HCT116 (cell line): Measurements from ENCODE around the gene HIVEP2. TPM values are rescaled to one million over a fixed set of nuclear protein-coding genes. Genes with fewer than 3 reads are reported as not detected.

ENCODE experiments used
- ATAC-seq: fragments of 200-7000 bp; cut with Tn5 transposase; 2 replicates; pipeline ENCODE4 v1.9.1; 2020; ENCODE audit warnings: mild to moderate bottlenecking, moderate library complexity
- BruUV-seq: library from RNA; stranded (reverse); fragments of 400-500 nt; replicated peaks from 2 replicates; lab custom pipeline; 2021; lab: Mats Ljungman, UMichigan
- CTCF ChIA-PET: fragments of 300-600 bp; sonication (Branson Sonifier 250); formaldehyde crosslinking; loops from one replicate; lab custom pipeline; 2021; ENCODE audit warnings: antibody characterized with exemption; lab: Charles Lee
- POLR2A ChIA-PET: fragments of 300-600, 350-600 bp; sonication (Branson Sonifier 250); formaldehyde crosslinking; loops from one replicate; lab custom pipeline; 2021; ENCODE audit warnings: antibody characterized with exemption; lab: Charles Lee
- RAD21 ChIA-PET, 2 experiments: fragments of 300-600 bp; sonication (Branson Sonifier 250); formaldehyde crosslinking; loops; one replicate each; lab custom pipeline; 2023; ENCODE audit warnings: low total read pairs in 2 of 2; ENCODE audit not compliant: uncharacterized antibody in 2 of 2, unreplicated experiment in 2 of 2, low non-redundant PET in 1 of 2; lab: Charles Lee
- DNase-seq: peaks from one replicate; pipeline ENCODE4 v3.0.0-alpha.2; 2010; ENCODE audit warnings: low read depth, low spot score
- H2AFZ ChIP-seq: fragments of 200-600 bp; shearing (Covaris generic), sonication (generic); 2 replicates; pipeline ENCODE4 v1.6.1; 2017; ENCODE audit warnings: low read depth, mixed run types, mixed read lengths, antibody characterized with exemption, low read length; ENCODE audit not compliant: poor library complexity, severe bottlenecking
- H3K27ac ChIP-seq: 2 replicates; pipeline ENCODE4 v1.5.1; 2012; ENCODE audit warnings: low read depth, low read length
- H3K27me3 ChIP-seq: fragments of 200-600 bp; sonication (generic); 2 replicates; pipeline ENCODE4 v1.6.1; 2016; ENCODE audit warnings: mixed run types, low read length, mixed read lengths; ENCODE audit not compliant: insufficient read depth
- H3K36me3 ChIP-seq, 2 experiments: fragments of 200-500 bp in 1 of 2; fragments of 200-600 bp in 1 of 2; sonication (Bioruptor generic) in 1 of 2; sonication (generic) in 1 of 2; 2 replicates each; pipeline versions ENCODE4 v1.5.1 to v1.6.1; 2014 to 2016; ENCODE audit warnings: low read length in 2 of 2, inconsistent platforms in 1 of 2, mixed read lengths in 1 of 2, mixed run types in 1 of 2; ENCODE audit not compliant: insufficient read depth in 2 of 2, control insufficient read depth in 1 of 2
- H3K4me1 ChIP-seq, 2 experiments: fragments of 200-600 bp in 1 of 2; sonication (generic) in 1 of 2; 2 replicates each; pipeline versions ENCODE4 v1.5.1 to v1.6.1; 2012 to 2017; ENCODE audit warnings: low read length in 2 of 2, inconsistent platforms in 1 of 2, mild to moderate bottlenecking in 1 of 2, mixed read lengths in 1 of 2, mixed run types in 1 of 2, moderate library complexity in 1 of 2; ENCODE audit not compliant: insufficient read depth in 2 of 2, control insufficient read depth in 1 of 2
- H3K4me2 ChIP-seq: fragments of 200-600 bp; sonication (generic); 2 replicates; pipeline ENCODE4 v1.6.1; 2017; ENCODE audit warnings: mixed run types, low read length, mixed read lengths
- H3K4me3 ChIP-seq, 2 experiments: fragments of 200-600 bp in 1 of 2; sonication (generic) in 1 of 2; replicated peaks in 1 of 2; 2 replicates each; pipeline ENCODE4 v1.5.1; 2011 to 2016; ENCODE audit warnings: low read length in 2 of 2, control low read depth in 1 of 2, low read depth in 1 of 2, mild to moderate bottlenecking in 1 of 2, mixed read lengths in 1 of 2, mixed run types in 1 of 2
- H3K79me2 ChIP-seq: fragments of 200-600 bp; sonication (generic); 2 replicates; pipeline ENCODE4 v1.6.1; 2017; ENCODE audit warnings: mild to moderate bottlenecking, mixed run types, low read length, moderate library complexity, mixed read lengths; ENCODE audit not compliant: insufficient read depth
- H3K9ac ChIP-seq: fragments of 200-600 bp; sonication (generic); 2 replicates; pipeline ENCODE4 v1.6.1; 2016; ENCODE audit warnings: low read length, mixed read lengths
- H3K9me2 ChIP-seq: fragments of 200-600 bp; sonication (generic), shearing (Covaris generic); 2 replicates; pipeline ENCODE4 v1.6.1; 2017; ENCODE audit warnings: mixed run types, mild to moderate bottlenecking, moderate library complexity; ENCODE audit not compliant: insufficient read depth
- H3K9me3 ChIP-seq, 2 experiments: fragments of 200-500 bp in 1 of 2; fragments of 200-600 bp in 1 of 2; sonication (Bioruptor generic) in 1 of 2; sonication (generic) in 1 of 2; 2 replicates each; pipeline ENCODE4 v1.6.1; 2014 to 2017; ENCODE audit warnings: low read length in 2 of 2, mixed read lengths in 2 of 2, inconsistent platforms in 1 of 2, low read depth in 1 of 2, mild to moderate bottlenecking in 1 of 2, mixed run types in 1 of 2, moderate library complexity in 1 of 2; ENCODE audit not compliant: control insufficient read depth in 1 of 2, insufficient read depth in 1 of 2
- H4K20me1 ChIP-seq: fragments of 200-600 bp; sonication (generic), shearing (Covaris generic); 2 replicates; pipeline ENCODE4 v1.6.1; 2017; ENCODE audit warnings: mixed run types, mild to moderate bottlenecking, moderate library complexity; ENCODE audit not compliant: insufficient read depth
- CBX3 ChIP-seq: IDR thresholded peaks from 2 replicates; pipeline ENCODE4 v1.6.1; 2012; ENCODE audit warnings: low read depth
- CEBPB ChIP-seq: IDR thresholded peaks from 2 replicates; pipeline ENCODE4 v1.6.1; 2012; ENCODE audit warnings: low read depth
- EGR1 ChIP-seq: IDR thresholded peaks from 2 replicates; pipeline ENCODE4 v1.6.1; 2012; ENCODE audit warnings: low read depth
- ELF1 ChIP-seq: IDR thresholded peaks from 2 replicates; pipeline ENCODE4 v1.6.1; 2012; ENCODE audit warnings: low read depth, borderline replicate concordance
- EZH2 ChIP-seq: fragments of 200-600 bp; sonication (generic); IDR thresholded peaks from 2 replicates; pipeline ENCODE4 v1.6.1; 2017; ENCODE audit warnings: antibody characterized with exemption, mixed run types
- EZH2phosphoT487 ChIP-seq: fragments of 200-600 bp; IDR thresholded peaks from 2 replicates; pipeline ENCODE4 v1.6.1; 2018; ENCODE audit warnings: antibody characterized with exemption, borderline replicate concordance
- FOSL1 ChIP-seq: IDR thresholded peaks from 2 replicates; pipeline ENCODE4 v1.6.1; 2012; ENCODE audit warnings: low read depth
- JUND ChIP-seq: IDR thresholded peaks from 2 replicates; pipeline ENCODE4 v1.6.1; 2012
- POLR2A ChIP-seq: IDR thresholded peaks from 2 replicates; pipeline ENCODE4 v1.7.0; 2011; ENCODE audit warnings: borderline replicate concordance; ENCODE audit not compliant: insufficient read depth, insufficient read length; ENCODE audit errors: extremely low read depth
- RAD21 ChIP-seq: IDR thresholded peaks from 2 replicates; pipeline ENCODE4 v1.6.1; 2012; ENCODE audit warnings: low read depth, mild to moderate bottlenecking
- SIN3A ChIP-seq: IDR thresholded peaks from 2 replicates; pipeline ENCODE4 v1.6.1; 2012; ENCODE audit warnings: low read depth
- SP1 ChIP-seq: IDR thresholded peaks from 2 replicates; pipeline ENCODE4 v1.6.1; 2012; ENCODE audit warnings: low read depth
- SRF ChIP-seq: IDR thresholded peaks from 2 replicates; pipeline ENCODE4 v1.6.1; 2012; ENCODE audit warnings: low read depth
- TCF7L2 ChIP-seq: IDR thresholded peaks from 2 replicates; pipeline ENCODE4 v1.7.0; 2011; ENCODE audit warnings: borderline replicate concordance, inconsistent platforms; ENCODE audit not compliant: insufficient read depth, insufficient read length; ENCODE audit errors: extremely low read depth
- YY1 ChIP-seq: IDR thresholded peaks from 2 replicates; pipeline ENCODE4 v1.6.1; 2011; ENCODE audit warnings: low read length, low read depth, moderate library complexity, mild to moderate bottlenecking; ENCODE audit not compliant: insufficient replicate concordance; ENCODE audit errors: extremely low read depth
- ZFX ChIP-seq: fragments of 450-650 bp; IDR thresholded peaks from 2 replicates; pipeline ENCODE4 v1.6.1; 2017
- intact Hi-C: fragments of 100-400 bp; cut with micrococcal nuclease; formaldehyde crosslinking; loops from 2 replicates; pipeline ENCODE4 v1.10.0; 2022
- total RNA-seq: library from RNA; stranded (reverse); gene quantifications from one replicate; pipeline ENCODE4 v1.2.1, GENCODE V29; 2021; ENCODE audit not compliant: unreplicated experiment
- TF ChIP-seq, protein P1 (sequence below): IDR thresholded peaks from 2 replicates; pipeline ENCODE4 v1.6.1; 2012
- TF ChIP-seq, protein P2 (sequence below): IDR thresholded peaks from 2 replicates; pipeline ENCODE4 v1.6.1; 2011; ENCODE audit warnings: mild to moderate bottlenecking, low read length, moderate library complexity; ENCODE audit not compliant: insufficient replicate concordance; ENCODE audit errors: extremely low read depth
- TF ChIP-seq, protein P3 (sequence below): IDR thresholded peaks from 2 replicates; pipeline ENCODE4 v1.6.1; 2012; ENCODE audit warnings: low read depth
- TF ChIP-seq, protein P4 (sequence below): IDR thresholded peaks from 2 replicates; pipeline ENCODE4 v1.6.1; 2012

HIVEP2 gene
- total RNA-seq, 1 experiment from 2014 or later = 8.1 TPM

DNA sequence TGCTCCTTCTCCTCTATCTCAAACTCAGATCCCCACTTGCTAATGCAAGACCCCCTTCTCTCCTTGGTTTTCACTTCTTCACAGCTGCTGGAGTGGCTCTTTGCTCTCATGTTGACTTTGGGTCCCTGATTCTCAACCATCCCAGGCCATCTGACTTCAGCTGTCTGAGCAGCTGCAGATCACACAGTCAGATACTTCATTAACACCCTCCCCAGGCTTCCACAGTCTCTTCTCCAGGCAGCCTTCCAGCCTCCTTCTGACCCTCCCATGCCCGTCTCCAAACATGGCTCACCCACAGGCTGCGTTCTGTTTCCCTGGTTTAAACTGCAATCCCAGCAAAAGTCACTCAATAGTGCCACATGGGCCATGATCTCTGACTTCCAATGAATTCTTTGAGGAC lies 65.4 kb downstream of the HIVEP2 start:
- ChIA-PET CTCF (no interaction called here), POLR2A (no interaction called here), RAD21 (no interaction called here)
- no peak for TF ChIP-seq TCF7L2
- no peak for TF ChIP-seq EZH2
- no peak for TF ChIP-seq CBX3
- TF ChIP-seq ELF1 = no peak
- TF ChIP-seq, protein P1, sequence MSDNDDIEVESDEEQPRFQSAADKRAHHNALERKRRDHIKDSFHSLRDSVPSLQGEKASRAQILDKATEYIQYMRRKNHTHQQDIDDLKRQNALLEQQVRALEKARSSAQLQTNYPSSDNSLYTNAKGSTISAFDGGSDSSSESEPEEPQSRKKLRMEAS = no peak
- TF ChIP-seq JUND = no peak
- TF ChIP-seq SP1 = no peak
- no peak for TF ChIP-seq RAD21
- TF ChIP-seq, protein P2, sequence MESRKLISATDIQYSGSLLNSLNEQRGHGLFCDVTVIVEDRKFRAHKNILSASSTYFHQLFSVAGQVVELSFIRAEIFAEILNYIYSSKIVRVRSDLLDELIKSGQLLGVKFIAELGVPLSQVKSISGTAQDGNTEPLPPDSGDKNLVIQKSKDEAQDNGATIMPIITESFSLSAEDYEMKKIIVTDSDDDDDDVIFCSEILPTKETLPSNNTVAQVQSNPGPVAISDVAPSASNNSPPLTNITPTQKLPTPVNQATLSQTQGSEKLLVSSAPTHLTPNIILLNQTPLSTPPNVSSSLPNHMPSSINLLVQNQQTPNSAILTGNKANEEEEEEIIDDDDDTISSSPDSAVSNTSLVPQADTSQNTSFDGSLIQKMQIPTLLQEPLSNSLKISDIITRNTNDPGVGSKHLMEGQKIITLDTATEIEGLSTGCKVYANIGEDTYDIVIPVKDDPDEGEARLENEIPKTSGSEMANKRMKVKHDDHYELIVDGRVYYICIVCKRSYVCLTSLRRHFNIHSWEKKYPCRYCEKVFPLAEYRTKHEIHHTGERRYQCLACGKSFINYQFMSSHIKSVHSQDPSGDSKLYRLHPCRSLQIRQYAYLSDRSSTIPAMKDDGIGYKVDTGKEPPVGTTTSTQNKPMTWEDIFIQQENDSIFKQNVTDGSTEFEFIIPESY = no peak
- no peak for TF ChIP-seq EGR1
- no peak for TF ChIP-seq SRF
- TF ChIP-seq, protein P3, sequence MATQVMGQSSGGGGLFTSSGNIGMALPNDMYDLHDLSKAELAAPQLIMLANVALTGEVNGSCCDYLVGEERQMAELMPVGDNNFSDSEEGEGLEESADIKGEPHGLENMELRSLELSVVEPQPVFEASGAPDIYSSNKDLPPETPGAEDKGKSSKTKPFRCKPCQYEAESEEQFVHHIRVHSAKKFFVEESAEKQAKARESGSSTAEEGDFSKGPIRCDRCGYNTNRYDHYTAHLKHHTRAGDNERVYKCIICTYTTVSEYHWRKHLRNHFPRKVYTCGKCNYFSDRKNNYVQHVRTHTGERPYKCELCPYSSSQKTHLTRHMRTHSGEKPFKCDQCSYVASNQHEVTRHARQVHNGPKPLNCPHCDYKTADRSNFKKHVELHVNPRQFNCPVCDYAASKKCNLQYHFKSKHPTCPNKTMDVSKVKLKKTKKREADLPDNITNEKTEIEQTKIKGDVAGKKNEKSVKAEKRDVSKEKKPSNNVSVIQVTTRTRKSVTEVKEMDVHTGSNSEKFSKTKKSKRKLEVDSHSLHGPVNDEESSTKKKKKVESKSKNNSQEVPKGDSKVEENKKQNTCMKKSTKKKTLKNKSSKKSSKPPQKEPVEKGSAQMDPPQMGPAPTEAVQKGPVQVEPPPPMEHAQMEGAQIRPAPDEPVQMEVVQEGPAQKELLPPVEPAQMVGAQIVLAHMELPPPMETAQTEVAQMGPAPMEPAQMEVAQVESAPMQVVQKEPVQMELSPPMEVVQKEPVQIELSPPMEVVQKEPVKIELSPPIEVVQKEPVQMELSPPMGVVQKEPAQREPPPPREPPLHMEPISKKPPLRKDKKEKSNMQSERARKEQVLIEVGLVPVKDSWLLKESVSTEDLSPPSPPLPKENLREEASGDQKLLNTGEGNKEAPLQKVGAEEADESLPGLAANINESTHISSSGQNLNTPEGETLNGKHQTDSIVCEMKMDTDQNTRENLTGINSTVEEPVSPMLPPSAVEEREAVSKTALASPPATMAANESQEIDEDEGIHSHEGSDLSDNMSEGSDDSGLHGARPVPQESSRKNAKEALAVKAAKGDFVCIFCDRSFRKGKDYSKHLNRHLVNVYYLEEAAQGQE = no peak
- TF ChIP-seq FOSL1 = no peak
- no peak for TF ChIP-seq POLR2A
- TF ChIP-seq, protein P4, sequence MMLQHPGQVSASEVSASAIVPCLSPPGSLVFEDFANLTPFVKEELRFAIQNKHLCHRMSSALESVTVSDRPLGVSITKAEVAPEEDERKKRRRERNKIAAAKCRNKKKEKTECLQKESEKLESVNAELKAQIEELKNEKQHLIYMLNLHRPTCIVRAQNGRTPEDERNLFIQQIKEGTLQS = no peak
- TF ChIP-seq YY1 = no peak
- no peak for TF ChIP-seq CEBPB
- TF ChIP-seq SIN3A = no peak
- TF ChIP-seq EZH2phosphoT487 = no peak
- TF ChIP-seq ZFX = no peak
- ATAC-seq = no peak
- no peak overlapping the region for H3K9ac ChIP-seq
- no peaks in the 10 kb centered on the region for H4K20me1 ChIP-seq
- peaks cover 9 to 16% of the 10 kb centered on the region in 2 experiments; a peak in 3 of 4 replicates for H3K4me1 ChIP-seq
- H3K4me3 ChIP-seq = no peak overlapping the region
- H3K4me2 ChIP-seq = no peak overlapping the region
- intact Hi-C loops = no loop called here
- no peaks in the 10 kb centered on the region for H3K79me2 ChIP-seq
- H3K27me3 ChIP-seq = no peaks in the 10 kb centered on the region
- BruUV-seq = no TSS peak
- no peaks in the 10 kb centered on the region for H3K36me3 ChIP-seq
- no peak overlapping the region for H3K27ac ChIP-seq
- no peak overlapping the region for H2AFZ ChIP-seq
- no peak for DNase-seq
- H3K9me2 ChIP-seq = no peaks in the 10 kb centered on the region
- H3K9me3 ChIP-seq = no peaks in the 10 kb centered on the region
